GM12801 (cell line): ENCODE results near the gene ABHD6.

Experiments used
- TF ChIP-seq, protein P1 (sequence below): IDR thresholded peaks from one replicate; pipeline ENCODE4 v1.5.1; 2011; ENCODE audit warnings: control low read depth; ENCODE audit not compliant: insufficient read length; ENCODE audit errors: extremely low read depth

ABHD6 gene

DNA sequence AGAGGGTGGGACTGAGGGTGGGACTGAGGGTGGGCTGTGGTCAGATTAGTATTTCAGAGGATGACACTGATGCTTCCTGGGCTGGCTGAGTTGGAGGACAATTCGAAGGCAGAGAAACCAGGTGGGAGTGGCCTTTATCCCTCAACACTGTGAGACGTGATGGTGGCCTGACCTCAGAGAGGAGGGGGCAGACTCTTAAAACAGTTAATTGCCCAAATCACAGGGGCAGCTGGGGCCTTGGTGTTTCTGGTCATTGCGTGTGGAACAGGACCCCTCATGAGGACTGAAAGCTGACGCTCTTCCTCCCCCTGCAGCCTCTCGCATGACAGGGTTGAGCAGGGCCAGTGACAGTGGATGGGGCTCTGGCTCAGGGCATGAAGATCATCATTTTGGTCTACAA, 45.5 kb upstream of the ABHD6 start:
- TF ChIP-seq, protein P1, sequence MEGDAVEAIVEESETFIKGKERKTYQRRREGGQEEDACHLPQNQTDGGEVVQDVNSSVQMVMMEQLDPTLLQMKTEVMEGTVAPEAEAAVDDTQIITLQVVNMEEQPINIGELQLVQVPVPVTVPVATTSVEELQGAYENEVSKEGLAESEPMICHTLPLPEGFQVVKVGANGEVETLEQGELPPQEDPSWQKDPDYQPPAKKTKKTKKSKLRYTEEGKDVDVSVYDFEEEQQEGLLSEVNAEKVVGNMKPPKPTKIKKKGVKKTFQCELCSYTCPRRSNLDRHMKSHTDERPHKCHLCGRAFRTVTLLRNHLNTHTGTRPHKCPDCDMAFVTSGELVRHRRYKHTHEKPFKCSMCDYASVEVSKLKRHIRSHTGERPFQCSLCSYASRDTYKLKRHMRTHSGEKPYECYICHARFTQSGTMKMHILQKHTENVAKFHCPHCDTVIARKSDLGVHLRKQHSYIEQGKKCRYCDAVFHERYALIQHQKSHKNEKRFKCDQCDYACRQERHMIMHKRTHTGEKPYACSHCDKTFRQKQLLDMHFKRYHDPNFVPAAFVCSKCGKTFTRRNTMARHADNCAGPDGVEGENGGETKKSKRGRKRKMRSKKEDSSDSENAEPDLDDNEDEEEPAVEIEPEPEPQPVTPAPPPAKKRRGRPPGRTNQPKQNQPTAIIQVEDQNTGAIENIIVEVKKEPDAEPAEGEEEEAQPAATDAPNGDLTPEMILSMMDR, result no peak

DNA sequence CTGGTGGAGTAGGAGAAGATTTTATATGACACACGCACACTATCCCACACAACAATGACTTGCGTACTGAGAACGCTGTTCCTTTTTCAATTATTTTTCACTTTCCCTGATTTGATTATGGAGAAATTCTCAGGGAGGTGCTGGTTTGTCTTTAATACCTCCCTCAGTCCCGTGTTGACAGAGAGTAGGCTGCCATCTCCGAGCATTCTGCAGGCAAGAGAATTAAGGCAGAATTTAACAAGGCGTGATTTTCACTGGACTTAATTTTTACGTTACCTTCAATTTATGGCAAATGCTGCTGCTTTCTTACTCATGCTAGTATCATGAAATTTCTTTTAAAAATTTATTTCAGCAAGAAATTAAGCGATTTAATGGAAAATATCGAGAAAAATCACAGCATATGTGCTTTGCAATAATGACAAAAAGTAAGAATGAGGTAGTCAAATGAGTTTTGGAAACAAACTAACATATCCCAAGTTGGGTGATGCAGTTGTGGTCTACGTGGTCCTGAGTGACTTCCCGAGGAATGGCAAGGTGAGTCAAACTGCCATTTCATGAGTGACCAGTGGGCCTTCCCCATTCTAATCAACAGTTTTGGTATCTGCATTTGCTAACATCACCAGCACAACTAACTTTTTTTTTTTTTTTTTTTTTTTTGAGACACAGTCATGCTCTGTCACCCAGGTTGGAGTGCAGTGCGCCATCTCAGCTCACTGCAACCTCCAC, 43.7 kb upstream of the ABHD6 start:
- TF ChIP-seq, protein P1, result no peak

GRCh38 chr3:58197588-58197987, 40.0 kb upstream of the ABHD6 start:
- TF ChIP-seq, protein P1, result no peak

DNA sequence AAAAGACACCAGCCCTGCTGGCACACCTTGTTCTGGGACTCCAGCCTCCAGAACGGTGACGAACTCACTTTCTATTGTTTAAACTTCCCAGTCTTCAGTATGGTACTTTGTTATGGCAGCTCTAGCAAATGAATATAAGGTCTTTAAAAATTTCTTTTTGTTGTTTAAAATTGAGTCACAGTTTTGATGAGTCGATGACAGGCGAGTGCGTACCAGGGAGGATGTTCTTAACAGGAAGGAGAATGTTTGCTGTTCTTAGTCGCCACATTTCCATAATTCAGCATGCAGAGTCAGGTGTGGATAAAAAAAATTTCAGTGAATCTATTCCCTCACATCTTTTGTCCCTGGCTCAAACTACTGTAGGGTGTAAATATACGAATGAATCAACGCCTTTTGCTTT, 39.2 kb upstream of the ABHD6 start:
- TF ChIP-seq, protein P1, result no peak

DNA sequence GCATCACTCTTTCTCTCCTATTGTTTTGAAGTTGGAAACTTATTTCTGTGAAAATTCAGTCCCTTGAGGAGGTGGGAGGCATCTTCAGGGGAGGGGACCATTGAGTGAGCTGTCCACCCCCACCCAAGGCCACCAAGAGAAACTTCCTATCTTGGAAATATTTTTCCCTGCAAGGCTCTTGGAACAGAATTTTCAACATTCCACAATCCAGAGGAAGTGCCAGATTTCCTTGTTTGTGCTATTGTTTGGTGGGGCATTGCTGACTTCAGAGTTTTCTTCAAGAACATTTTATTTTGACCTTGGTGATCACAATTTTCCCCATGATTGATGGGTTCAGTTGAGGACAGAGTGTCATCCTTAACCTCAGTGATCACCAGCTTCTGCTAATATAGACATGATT, 38.8 kb upstream of the ABHD6 start:
- TF ChIP-seq, protein P1, result no peak

DNA sequence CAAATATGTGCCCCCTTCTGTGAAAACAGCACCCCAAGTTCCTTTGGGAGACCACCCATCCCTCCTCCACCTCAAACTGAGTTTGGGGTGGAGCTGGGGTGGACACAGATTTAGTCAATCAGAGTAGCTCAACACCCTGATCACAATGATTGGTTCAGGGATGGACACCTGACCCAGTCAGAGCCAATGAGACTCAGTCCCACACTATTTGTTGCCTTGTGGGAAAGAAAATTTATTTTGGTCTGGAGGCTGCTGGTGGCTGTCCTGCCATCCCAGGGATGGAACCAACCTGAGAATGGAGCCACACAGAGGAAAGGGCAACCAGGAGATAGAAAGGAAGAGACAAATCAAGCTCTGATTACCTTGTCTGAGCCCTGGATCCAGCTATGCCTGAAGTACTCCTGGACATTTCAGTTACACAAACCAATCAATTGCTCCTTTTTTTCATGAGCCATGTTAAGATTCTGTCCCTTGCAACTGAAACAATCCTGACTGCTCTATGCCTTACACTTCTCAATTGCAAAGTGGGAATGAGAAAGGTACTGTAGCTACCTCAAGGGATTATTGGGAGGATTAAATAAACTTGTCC, 37.4 kb upstream of the ABHD6 start:
- TF ChIP-seq, protein P1, result no peak

- TF ChIP-seq, protein P1, result no peak
Measured at GRCh38 chr3:58200846-58201355, 36.7 kb upstream of the ABHD6 start.
